ENCODE data around the gene ZNF174.
A peak's percentile ranks its signal among the peaks of the same experiment; 100 is the strongest.

Gene ZNF174

GRCh38 chr16:3377917-3378316, 23.1 kb upstream of the ZNF174 start:
- Histone ChIP-seq H3K4me3 (no peak overlapping the region), H3K27ac (no peak overlapping the region), H3K27me3 (no peaks in the 10 kb centered on the region), H3K9me3 (peaks cover 99% of the 10 kb centered on the region), H4K20me1 (no peaks in the 10 kb centered on the region), H3K36me3 (peaks cover 63% of the 10 kb centered on the region), H3K4me2 (no peak overlapping the region), H3K4me1 (peaks cover 5% of the 10 kb centered on the region; the same call in 1 of the 2 replicates), H3K9ac (no peak overlapping the region)
- TF ChIP-seq Cebpa-rat (IDR thresholded peaks at IDR 0.05): no peak

GRCh38 chr16:3383045-3383448, 18.0 kb upstream of the ZNF174 start:
- no peaks in the 10 kb centered on the region for H3K4me1 ChIP-seq
- H3K36me3 ChIP-seq: peaks cover 88% of the 10 kb centered on the region
- no peaks in the 10 kb centered on the region for H3K27me3 ChIP-seq
- H3K9me3 ChIP-seq: peaks cover 95% of the 10 kb centered on the region
- H3K9ac ChIP-seq: no peak overlapping the region
- H3K4me2 ChIP-seq: no peak overlapping the region
- H3K27ac ChIP-seq: no peak overlapping the region
- H4K20me1 ChIP-seq: no peaks in the 10 kb centered on the region
- TF ChIP-seq Cebpa-rat (IDR thresholded peaks at IDR 0.05): no peak
- peak overlapping the region; percentile 49 for H3K4me3 ChIP-seq

GRCh38 chr16:3388325-3388724, 12.7 kb upstream of the ZNF174 start:
- no peak for TF ChIP-seq Cebpa-rat (IDR thresholded peaks at IDR 0.05)
- Histone ChIP-seq H3K4me2 (no peak overlapping the region), H4K20me1 (no peaks in the 10 kb centered on the region), H3K4me1 (peaks cover 8% of the 10 kb centered on the region; the same call in 1 of the 2 replicates), H3K27ac (no peak overlapping the region), H3K4me3 (no peak overlapping the region), H3K36me3 (peaks cover 88% of the 10 kb centered on the region), H3K9me3 (peaks cover 93% of the 10 kb centered on the region), H3K9ac (no peak overlapping the region), H3K27me3 (no peaks in the 10 kb centered on the region)

- Histone ChIP-seq H3K4me1 (peaks cover 8% of the 10 kb centered on the region; the same call in 1 of the 2 replicates), H3K27me3 (no peaks in the 10 kb centered on the region), H4K20me1 (no peaks in the 10 kb centered on the region), H3K36me3 (peaks cover 88% of the 10 kb centered on the region), H3K9me3 (peaks cover 93% of the 10 kb centered on the region), H3K27ac (no peak overlapping the region), H3K4me2 (peak overlapping the region; percentile 12; the same call in 1 of the 2 replicates), H3K9ac (no peak overlapping the region), H3K4me3 (peak overlapping the region; percentile 28; the same call in 1 of the 2 replicates)
- TF ChIP-seq Cebpa-rat (IDR thresholded peaks at IDR 0.05): no peak
Observed at GRCh38 chr16:3389663-3390338, 11.2 kb upstream of the ZNF174 start.

- Histone ChIP-seq H3K4me2 (peak overlapping the region; percentile 92), H3K36me3 (peaks cover 68% of the 10 kb centered on the region), H3K27ac (peak overlapping the region; percentile 85), H3K9ac (peak overlapping the region; percentile 92), H3K27me3 (no peaks in the 10 kb centered on the region), H3K4me3 (peak overlapping the region; percentile 89), H4K20me1 (no peaks in the 10 kb centered on the region), H3K4me1 (peaks cover 23% of the 10 kb centered on the region), H3K9me3 (peaks cover 77% of the 10 kb centered on the region)
- TF ChIP-seq Cebpa-rat (IDR thresholded peaks at IDR 0.05): no peak
Observed at GRCh38 chr16:3400446-3400778, 603 bp upstream of the ZNF174 start.

GRCh38 chr16:3401719-3402397, 843 bp downstream of the ZNF174 start:
- peaks cover 68% of the 10 kb centered on the region for H3K36me3 ChIP-seq
- peaks cover 77% of the 10 kb centered on the region for H3K9me3 ChIP-seq
- peak overlapping the region; percentile 77 for H3K27ac ChIP-seq
- H3K4me1 ChIP-seq: peaks cover 23% of the 10 kb centered on the region
- no peaks in the 10 kb centered on the region for H4K20me1 ChIP-seq
- peak overlapping the region; percentile 89 for H3K4me3 ChIP-seq
- H3K27me3 ChIP-seq: no peaks in the 10 kb centered on the region
- peak overlapping the region; percentile 92 for H3K9ac ChIP-seq
- peak overlapping the region; percentile 91 for H3K4me2 ChIP-seq
- no peak for TF ChIP-seq Cebpa-rat (IDR thresholded peaks at IDR 0.05)

GRCh38 chr16:3408561-3409197, 7.7 kb downstream of the ZNF174 start:
- no peak overlapping the region for H3K9ac ChIP-seq
- no peak for TF ChIP-seq Cebpa-rat (IDR thresholded peaks at IDR 0.05)
- no peaks in the 10 kb centered on the region for H3K27me3 ChIP-seq
- H3K4me3 ChIP-seq: peak overlapping the region; percentile 39
- H4K20me1 ChIP-seq: no peaks in the 10 kb centered on the region
- H3K9me3 ChIP-seq: peaks cover 100% of the 10 kb centered on the region
- no peak overlapping the region for H3K27ac ChIP-seq
- H3K4me2 ChIP-seq: no peak overlapping the region
- peaks cover 1% of the 10 kb centered on the region; the same call in 1 of the 2 replicates for H3K4me1 ChIP-seq
- peaks cover 99% of the 10 kb centered on the region for H3K36me3 ChIP-seq

GRCh38 chr16:3413730-3414379, 12.8 kb downstream of the ZNF174 start:
- Histone ChIP-seq H3K27ac (no peak overlapping the region), H3K36me3 (peaks cover 56% of the 10 kb centered on the region), H4K20me1 (no peaks in the 10 kb centered on the region), H3K9me3 (peaks cover 97% of the 10 kb centered on the region), H3K27me3 (no peaks in the 10 kb centered on the region), H3K4me3 (peak overlapping the region; percentile 38; the same call in 1 of the 2 replicates), H3K4me2 (no peak overlapping the region), H3K9ac (no peak overlapping the region), H3K4me1 (peaks cover 7% of the 10 kb centered on the region; the same call in 1 of the 2 replicates)
- no peak for TF ChIP-seq Cebpa-rat (IDR thresholded peaks at IDR 0.05)

GRCh38 chr16:3431779-3432219, 30.8 kb downstream of the ZNF174 start:
- H4K20me1 ChIP-seq: no peaks in the 10 kb centered on the region
- peak overlapping the region; percentile 65 for H3K4me2 ChIP-seq
- TF ChIP-seq Cebpa-rat (IDR thresholded peaks at IDR 0.05): no peak
- H3K27me3 ChIP-seq: no peaks in the 10 kb centered on the region
- H3K4me3 ChIP-seq: peak overlapping the region; percentile 43
- 0 out of 2 replicates have a peak, but pooled peaks cover 12% of the 10 kb centered on the region for H3K4me1 ChIP-seq
- peak overlapping the region; percentile 45 for H3K27ac ChIP-seq
- H3K9me3 ChIP-seq: peaks cover 53% of the 10 kb centered on the region
- H3K9ac ChIP-seq: no peak overlapping the region
- H3K36me3 ChIP-seq: peaks cover 30% of the 10 kb centered on the region

Measured in BLaER1 (cell line).